VCaP (cell line): ENCODE results near the gene CPE.

Source experiments
- H3K27ac ChIP-seq: fragments of 450-650 bp; 2 replicates; pipeline ENCODE4 v1.5.1; 2017
- CTCF ChIP-seq: fragments of 450-650 bp; conservative IDR thresholded peaks from 2 replicates; pipeline ENCODE4 v1.5.1; 2017; ENCODE audit warnings: mild to moderate bottlenecking, moderate library complexity

CPE gene

GRCh38 chr4:165359506-165359905 is 19.3 kb upstream of the CPE start:
- no peak overlapping the region for H3K27ac ChIP-seq
- TF ChIP-seq CTCF: no peak

GRCh38 chr4:165360041-165360695 is 18.6 kb upstream of the CPE start:
- no peak overlapping the region for H3K27ac ChIP-seq
- no peak for TF ChIP-seq CTCF

- H3K27ac ChIP-seq: no peak overlapping the region
- no peak for TF ChIP-seq CTCF
These were observed 17.7 kb upstream of the CPE start for GRCh38 chr4:165360985-165361670.

- no peak overlapping the region for H3K27ac ChIP-seq
- TF ChIP-seq CTCF: no peak
These were observed 17.0 kb upstream of the CPE start for GRCh38 chr4:165361810-165362209.

GRCh38 chr4:165364452-165365080 is 14.2 kb upstream of the CPE start:
- no peak for TF ChIP-seq CTCF

GRCh38 chr4:165367040-165367439 is 11.8 kb upstream of the CPE start:
- no peak overlapping the region for H3K27ac ChIP-seq
- no peak for TF ChIP-seq CTCF

More at GRCh38 chr4:165364452-165365080, 14.2 kb upstream of the CPE start:
- no peak overlapping the region for H3K27ac ChIP-seq

- no peak overlapping the region for H3K27ac ChIP-seq
- TF ChIP-seq CTCF: no peak
These were observed 10.7 kb upstream of the CPE start for GRCh38 chr4:165368114-165368513.
